Middle frontal gyrus (tissue), 1 donor: ENCODE results near the gene TBX1.

Experiments used
- DNase-seq: peaks from one replicate; pipeline ENCODE4 v3.0.0-alpha.2; 2015; ENCODE audit warnings: low spot score; ENCODE audit errors: extremely low spot score

Gene TBX1

GRCh38 chr22:19798003-19798665 is 37.6 kb downstream of the TBX1 start:
- DNase-seq, result no peak

GRCh38 chr22:19798891-19799293 is 38.3 kb downstream of the TBX1 start:
- DNase-seq, result no peak

GRCh38 chr22:19799322-19800190 is 39.0 kb downstream of the TBX1 start:
- no peak for DNase-seq

GRCh38 chr22:19800306-19800705 is 39.7 kb downstream of the TBX1 start:
- no peak for DNase-seq

GRCh38 chr22:19800761-19801244 is 40.2 kb downstream of the TBX1 start:
- no peak for DNase-seq

GRCh38 chr22:19801340-19802000 is 40.9 kb downstream of the TBX1 start:
- DNase-seq, result no peak

- no peak for DNase-seq
Observed at GRCh38 chr22:19802001-19802893, 41.7 kb downstream of the TBX1 start.

- DNase-seq, result no peak
Observed at GRCh38 chr22:19802894-19803735, 42.5 kb downstream of the TBX1 start.

- DNase-seq, result no peak
Observed at GRCh38 chr22:19803736-19804267, 43.2 kb downstream of the TBX1 start.

GRCh38 chr22:19805821-19806212 is 45.2 kb downstream of the TBX1 start:
- no peak for DNase-seq

- no peak for DNase-seq
Observed at GRCh38 chr22:19806213-19807160, 45.9 kb downstream of the TBX1 start.

GRCh38 chr22:19807161-19807913 is 46.8 kb downstream of the TBX1 start:
- DNase-seq, result no peak

- DNase-seq, result no peak
Observed at GRCh38 chr22:19807914-19808872, 47.6 kb downstream of the TBX1 start.

- no peak for DNase-seq
Observed at GRCh38 chr22:19808873-19809478, 48.4 kb downstream of the TBX1 start.

GRCh38 chr22:19809741-19810140 is 49.2 kb downstream of the TBX1 start:
- no peak for DNase-seq
